Ishikawa (cell line): Measurements from ENCODE around the gene RAB8B.

Experiments used
- CEBPB ChIP-seq: IDR thresholded peaks from 2 replicates; pipeline ENCODE4 v1.6.1; 2012
- CREB1 ChIP-seq: IDR thresholded peaks from 2 replicates; pipeline ENCODE4 v1.6.1; 2012; ENCODE audit warnings: low read depth
- EGR1 ChIP-seq: IDR thresholded peaks from 2 replicates; pipeline ENCODE4 v1.6.1; 2012
- EP300 ChIP-seq: IDR thresholded peaks from 2 replicates; pipeline ENCODE4 v1.6.1; 2012; ENCODE audit warnings: borderline replicate concordance
- FOXM1 ChIP-seq: IDR thresholded peaks from 2 replicates; pipeline ENCODE4 v1.6.1; 2012; ENCODE audit warnings: low read depth, borderline replicate concordance
- MAX ChIP-seq: IDR thresholded peaks from 2 replicates; pipeline ENCODE4 v1.6.1; 2012
- NFIC ChIP-seq: IDR thresholded peaks from 2 replicates; pipeline ENCODE4 v1.6.1; 2012
- RAD21 ChIP-seq: IDR thresholded peaks from 2 replicates; pipeline ENCODE4 v1.6.1; 2012; ENCODE audit warnings: low read depth
- REST ChIP-seq: IDR thresholded peaks from 2 replicates; pipeline ENCODE4 v1.6.1; 2012; ENCODE audit warnings: low read depth, mild to moderate bottlenecking
- TAF1 ChIP-seq: IDR thresholded peaks from 2 replicates; pipeline ENCODE4 v1.6.1; 2012; ENCODE audit warnings: low read depth, mild to moderate bottlenecking
- TCF12 ChIP-seq: IDR thresholded peaks from 2 replicates; pipeline ENCODE4 v1.6.1; 2012; ENCODE audit warnings: low read depth
- TEAD4 ChIP-seq: IDR thresholded peaks from 2 replicates; pipeline ENCODE4 v1.6.1; 2012
- USF1 ChIP-seq: IDR thresholded peaks from 2 replicates; pipeline ENCODE4 v1.6.1; 2012
- YY1 ChIP-seq: IDR thresholded peaks from 2 replicates; pipeline ENCODE4 v1.6.1; 2012; ENCODE audit warnings: low read depth
- ZBTB7A ChIP-seq: IDR thresholded peaks from 2 replicates; pipeline ENCODE4 v1.6.1; 2012; ENCODE audit warnings: low read depth

RAB8B gene

GRCh38 chr15:63200464-63201249, 11.3 kb downstream of the RAB8B start:
- TF ChIP-seq RAD21 (no peak), FOXM1 (no peak), MAX (no peak)

GRCh38 chr15:63202861-63203260, 13.5 kb downstream of the RAB8B start:
- TF ChIP-seq TEAD4 (no peak), REST (no peak)

- TF ChIP-seq CEBPB (no peak), RAD21 (0 out of 2 replicates have a peak, but pooled peaks have one; percentile 6)
Observed at GRCh38 chr15:63203451-63204090, 14.2 kb downstream of the RAB8B start.

GRCh38 chr15:63206079-63206478, 16.7 kb downstream of the RAB8B start:
- no peak for TF ChIP-seq EGR1
- TF ChIP-seq TEAD4, result no peak
- no peak for TF ChIP-seq NFIC
- no peak for TF ChIP-seq MAX
- TF ChIP-seq USF1, result no peak
- no peak for TF ChIP-seq EP300
- no peak for TF ChIP-seq RAD21
- no peak for TF ChIP-seq FOXM1
- no peak for TF ChIP-seq REST
- TF ChIP-seq ZBTB7A, result no peak
- no peak for TF ChIP-seq TCF12
- no peak for TF ChIP-seq CEBPB

- no peak for TF ChIP-seq TAF1
- no peak for TF ChIP-seq USF1
- TF ChIP-seq YY1, result no peak
- TF ChIP-seq ZBTB7A, result no peak
- TF ChIP-seq EGR1, result no peak
- TF ChIP-seq TEAD4, result no peak
- TF ChIP-seq MAX, result no peak
- TF ChIP-seq RAD21, result no peak
- no peak for TF ChIP-seq CEBPB
- TF ChIP-seq TCF12, result no peak
- no peak for TF ChIP-seq NFIC
- TF ChIP-seq REST, result no peak
- TF ChIP-seq EP300, result no peak
- TF ChIP-seq FOXM1, result no peak
- TF ChIP-seq CREB1, result no peak
Observed at GRCh38 chr15:63210151-63211091, 21.0 kb downstream of the RAB8B start.
